A549 (cell line): ENCODE data around the gene CAP2. TPM values are rescaled to one million over a fixed set of nuclear protein-coding genes. Genes with fewer than 3 reads are reported as not detected.

Experiments
- ATAC-seq, 2 experiments: fragments of 200-7000 bp in 1 of 2; fragments of >200 bp in 1 of 2; cut with Nextera tagmentation in 1 of 2; cut with Tn5 transposase in 1 of 2; 3 replicates each; pipeline versions ENCODE4 v1.8.0 to v1.9.1; 2018 to 2020; ENCODE audit warnings: mild to moderate bottlenecking in 1 of 2, moderate library complexity in 1 of 2
- CTCF ChIA-PET: fragments of 300-600 bp; sonication (Branson Sonifier 250); formaldehyde crosslinking; extraction: SDS; loops from one replicate; lab custom pipeline; 2021; ENCODE audit warnings: antibody characterized with exemption, inconsistent platforms; lab: Yijun Ruan, JAX
- POLR2A ChIA-PET: fragments of 350-600 bp; formaldehyde crosslinking; extraction: SDS; loops from one replicate; lab custom pipeline; 2021; ENCODE audit warnings: antibody characterized with exemption, inconsistent platforms; lab: Yijun Ruan, JAX
- DNase-seq, 2 experiments: peaks; one replicate each; pipeline versions ENCODE4 v3.0.0 to v3.0.0-alpha.2; 2011 to 2016; ENCODE audit warnings: low read depth in 1 of 2, low spot score in 1 of 2
- FAIRE-seq: peaks from 2 replicates; lab custom pipeline; 2011; peaks lifted over from hg19 to GRCh38; lab: Jason Lieb, UNC
- H3K27ac ChIP-seq, 2 experiments: fragments of >200 bp; sonication (Bioruptor Twin); formaldehyde crosslinking; 3 replicates each; pipeline ENCODE4 v1.5.1; 2016 to 2017
- H3K4me1 ChIP-seq: fragments of >200 bp; sonication (Bioruptor Twin); formaldehyde crosslinking; 3 replicates; pipeline ENCODE4 v1.6.1; 2016
- H3K4me2 ChIP-seq: fragments of >200 bp; sonication (Bioruptor Twin); formaldehyde crosslinking; 3 replicates; pipeline ENCODE4 v1.6.1; 2016
- H3K4me3 ChIP-seq: fragments of >200 bp; sonication (Bioruptor Twin); formaldehyde crosslinking; 3 replicates; pipeline ENCODE4 v1.5.1; 2016
- H3K9me3 ChIP-seq: fragments of >200 bp; sonication (Bioruptor Twin); formaldehyde crosslinking; 3 replicates; pipeline ENCODE4 v1.6.1; 2016
- BCL3 ChIP-seq: fragments of >200 bp; sonication (Bioruptor Twin); formaldehyde crosslinking; IDR thresholded peaks from 3 replicates; pipeline ENCODE4 v1.6.1; 2016
- CHD2 ChIP-seq: fragments of 150-350 bp; IDR thresholded peaks from 2 replicates; pipeline ENCODE4 v1.6.1; 2014; ENCODE audit warnings: low read length; ENCODE audit not compliant: partially characterized antibody
- CHD4 ChIP-seq: fragments of 200-600 bp; sonication (generic); IDR thresholded peaks from 2 replicates; pipeline ENCODE4 v1.6.1; 2016; ENCODE audit warnings: antibody characterized with exemption, mild to moderate bottlenecking, borderline replicate concordance
- EHF ChIP-seq: fragments of 250-450 bp; sonication (Bioruptor Pico); IDR thresholded peaks from 2 replicates; pipeline ENCODE4 v1.5.0; 2020; ENCODE audit warnings: mild to moderate bottlenecking
- ELK1 ChIP-seq: fragments of 150-350 bp; IDR thresholded peaks from 2 replicates; pipeline ENCODE4 v1.6.1; 2014; ENCODE audit warnings: low read depth, mild to moderate bottlenecking, low read length
- ESRRA ChIP-seq: fragments of 150-350 bp; IDR thresholded peaks from 2 replicates; pipeline ENCODE4 v1.6.1; 2014; ENCODE audit warnings: mild to moderate bottlenecking, low read length, borderline replicate concordance
- FOSL2 ChIP-seq, 2 experiments: fragments of 450-650 bp in 1 of 2; fragments of >200 bp in 1 of 2; sonication (Bioruptor Twin) in 1 of 2; formaldehyde crosslinking; IDR thresholded peaks; 2 replicates each; pipeline versions ENCODE4 v1.5.0 to v1.6.1; 2016 to 2020; ENCODE audit warnings: mild to moderate bottlenecking in 1 of 2, moderate library complexity in 1 of 2
- FOXS1 ChIP-seq: fragments of 250-450 bp; sonication (Bioruptor Pico); IDR thresholded peaks from 2 replicates; pipeline ENCODE4 v1.5.0; 2020; ENCODE audit warnings: mild to moderate bottlenecking, moderate library complexity
- HDAC2 ChIP-seq: fragments of 200-600 bp; sonication (generic); IDR thresholded peaks from 2 replicates; pipeline ENCODE4 v1.6.1; 2016
- HES2 ChIP-seq: fragments of >200 bp; sonication (Bioruptor Twin); formaldehyde crosslinking; IDR thresholded peaks from 2 replicates; pipeline ENCODE4 v1.6.1; 2016
- HEYL ChIP-seq: fragments of 250-450 bp; sonication (Bioruptor Pico); IDR thresholded peaks from 2 replicates; pipeline ENCODE4 v1.8.0; 2021; ENCODE audit warnings: mild to moderate bottlenecking, moderate library complexity
- HOXA7 ChIP-seq: fragments of 250-450 bp; sonication (Bioruptor Pico); IDR thresholded peaks from 2 replicates; pipeline ENCODE4 v1.5.0; 2020; ENCODE audit warnings: mild to moderate bottlenecking, moderate library complexity
- HOXB13 ChIP-seq: fragments of 250-450 bp; sonication (Bioruptor Pico); IDR thresholded peaks from 2 replicates; pipeline ENCODE4 v1.5.0; 2020; ENCODE audit warnings: low read depth, mild to moderate bottlenecking, moderate library complexity
- HOXB5 ChIP-seq: fragments of 250-450 bp; sonication (Bioruptor Pico); IDR thresholded peaks from 2 replicates; pipeline ENCODE4 v1.5.0; 2020; ENCODE audit warnings: mild to moderate bottlenecking, moderate library complexity
- JUNB ChIP-seq: fragments of >200 bp; sonication (Bioruptor Twin); formaldehyde crosslinking; IDR thresholded peaks from 2 replicates; pipeline ENCODE4 v1.6.1; 2016
- MAZ ChIP-seq: fragments of 150-350 bp; IDR thresholded peaks from 2 replicates; pipeline ENCODE4 v1.6.1; 2014; ENCODE audit warnings: antibody characterized with exemption, low read depth, low read length, borderline replicate concordance
- MYC ChIP-seq: IDR thresholded peaks from 2 replicates; pipeline ENCODE4 v1.6.1; 2012; ENCODE audit warnings: mild to moderate bottlenecking, inconsistent platforms, low read length, improper control_type of control experiment, borderline replicate concordance
- NPAS2 ChIP-seq: fragments of 250-450 bp; sonication (Bioruptor Pico); IDR thresholded peaks from 2 replicates; pipeline ENCODE4 v1.8.0; 2022; ENCODE audit warnings: mild to moderate bottlenecking, moderate library complexity, borderline replicate concordance
- PBX3 ChIP-seq: IDR thresholded peaks from 2 replicates; pipeline ENCODE4 v1.6.1; 2012
- RARB ChIP-seq: fragments of 250-450 bp; sonication (Bioruptor Pico); IDR thresholded peaks from 2 replicates; pipeline ENCODE4 v1.8.0; 2021; ENCODE audit warnings: mild to moderate bottlenecking, moderate library complexity
- REST ChIP-seq: fragments of 200-600 bp; sonication (generic); IDR thresholded peaks from 2 replicates; pipeline ENCODE4 v1.6.1; 2016; ENCODE audit warnings: antibody characterized with exemption, mild to moderate bottlenecking, moderate library complexity
- RFX5 ChIP-seq: fragments of 450-650 bp; IDR thresholded peaks from 2 replicates; pipeline ENCODE4 v1.7.1; 2014; ENCODE audit warnings: antibody characterized with exemption, mild to moderate bottlenecking, moderate library complexity
- RNF2 ChIP-seq: fragments of 200-600 bp; sonication (generic); IDR thresholded peaks from 2 replicates; pipeline ENCODE4 v1.6.1; 2016; ENCODE audit warnings: low read depth, mild to moderate bottlenecking, antibody characterized with exemption, moderate library complexity, borderline replicate concordance
- SREBF2 ChIP-seq: fragments of 450-650 bp; IDR thresholded peaks from 2 replicates; pipeline ENCODE4 v1.6.1; 2014; ENCODE audit warnings: mild to moderate bottlenecking, moderate library complexity
- ZC3H11A ChIP-seq: fragments of 450-650 bp; IDR thresholded peaks from 2 replicates; pipeline ENCODE4 v1.6.1; 2014; ENCODE audit warnings: antibody characterized with exemption, mild to moderate bottlenecking
- WGBS: methylation state at CpG from one replicate; pipeline ENCODE4 v1.1.6; 2017; ENCODE audit errors: missing lambda C conversion rate; 5-methylcytosine and 5-hydroxymethylcytosine counted together
- polyA plus RNA-seq, 4 experiments: library from polyadenylated mRNA; depleted of rRNA in 3 of 4; stranded (reverse); fragments of >200 nt; fragmentation: RNase III in 1 of 4; extraction: RNeasy Plus Mini Kit Qiagen cat#74134 plus additional on column Dnase treatment in 1 of 4; gene quantifications; 2 replicates in 3 of 4; 3 replicates in 1 of 4; pipeline ENCODE4 v1.2.3, GENCODE V29; 2011 to 2017

The CAP2 gene
- polyA plus RNA-seq, 2 of the 4 experiments (the other 2 are of a cell fraction): 27.2 to 43.3 TPM

GRCh38 chr6:17551383-17551958 is 158.1 kb downstream of the CAP2 start:
- TF ChIP-seq JUNB (no peak), HEYL (CRISPR knock-in tag) (no peak), RFX5 (no peak), FOSL2 (IDR thresholded peaks at IDR 0.05) (no peak), FOSL2 (CRISPR knock-in tag; IDR thresholded peaks at IDR 0.05) (no peak), NPAS2 (CRISPR knock-in tag) (no peak), FOXS1 (no peak)
- 85% methylated on average over 9 of the region's 9 CpGs for WGBS
- FAIRE-seq (no peak), DNase-seq (no peak), ATAC-seq (no peak)
- H3K4me3 ChIP-seq: no peak overlapping the region
- H3K4me1 ChIP-seq: no peaks in the 10 kb centered on the region
- no peak overlapping the region for H3K4me2 ChIP-seq
- ChIA-PET CTCF (no interaction called here), POLR2A (no interaction called here)
- no peak overlapping the region for H3K27ac ChIP-seq
- no peaks in the 10 kb centered on the region for H3K9me3 ChIP-seq

DNA sequence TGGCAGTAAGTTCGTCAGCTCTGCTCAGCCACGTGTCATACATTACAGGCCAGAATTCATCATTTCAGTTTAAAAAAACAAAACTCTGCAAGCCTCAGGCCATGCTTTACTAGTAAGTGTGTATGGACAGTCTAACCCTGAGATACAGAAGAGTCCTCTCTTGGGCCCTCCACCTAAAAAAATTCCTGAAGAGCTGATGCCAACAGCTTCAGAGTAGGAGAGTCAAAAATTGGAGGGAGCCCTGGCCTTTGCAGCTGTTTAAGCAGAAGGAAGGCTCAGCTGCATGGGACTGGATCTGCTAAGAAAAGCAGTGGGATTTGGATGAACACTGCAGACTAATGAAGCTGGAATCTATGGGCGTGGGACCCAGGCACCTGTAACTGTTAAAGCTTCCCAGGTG is 159.5 kb downstream of the CAP2 start:
- 86% methylated on average over 3 of the region's 3 CpGs for WGBS

DNA sequence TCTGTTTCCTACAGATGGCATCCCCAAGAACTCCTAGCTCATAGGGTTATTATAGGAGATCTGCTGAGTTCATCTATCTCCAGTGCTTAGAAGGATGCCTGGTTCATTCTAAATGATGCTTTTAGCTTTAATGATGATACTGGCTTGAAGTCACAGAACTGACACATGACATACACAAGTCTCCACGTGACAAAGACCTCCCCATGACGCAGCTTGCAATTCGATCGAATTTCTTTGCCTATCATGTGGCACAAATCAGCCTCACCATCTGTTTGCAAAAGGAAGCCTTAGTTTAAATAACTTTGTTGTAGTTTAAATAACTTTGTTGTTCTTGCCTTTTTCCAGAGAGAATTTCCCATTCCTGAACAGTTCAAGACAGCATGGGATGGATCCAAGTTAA is 162.6 kb downstream of the CAP2 start:
- ATAC-seq (no peak), DNase-seq (no peak), FAIRE-seq (no peak)
- POLR2A ChIA-PET: no interaction called here
- Histone ChIP-seq H3K4me3 (no peak overlapping the region), H3K27ac (no peak overlapping the region), H3K9me3 (no peaks in the 10 kb centered on the region), H3K4me2 (no peak overlapping the region), H3K4me1 (no peaks in the 10 kb centered on the region)
- TF ChIP-seq JUNB (no peak), HDAC2 (no peak), RARB (no peak), HES2 (no peak), ESRRA (no peak), ZC3H11A (no peak), HOXB13 (no peak), EHF (no peak), MAZ (no peak), REST (no peak)
- CTCF ChIA-PET: no interaction called here
- 89% methylated on average over 4 of the region's 4 CpGs for WGBS

More for the DNA sequence above, 159.5 kb downstream of the CAP2 start:
- no peaks in the 10 kb centered on the region for H3K9me3 ChIP-seq
- DNase-seq (no peak), ATAC-seq (no peak), FAIRE-seq (no peak)
- CTCF ChIA-PET: no interaction called here
- TF ChIP-seq HOXB13 (no peak), SREBF2 (no peak), CHD2 (no peak), NPAS2 (CRISPR knock-in tag) (no peak), RARB (no peak), HOXB5 (CRISPR knock-in tag) (no peak), PBX3 (no peak), ELK1 (no peak), BCL3 (no peak), RNF2 (no peak), MYC (no peak), CHD4 (no peak), HOXA7 (CRISPR knock-in tag) (no peak)
- no peak overlapping the region for H3K27ac ChIP-seq
- POLR2A ChIA-PET: no interaction called here
- H3K4me1 ChIP-seq: no peaks in the 10 kb centered on the region
- no peak overlapping the region for H3K4me2 ChIP-seq
- no peak overlapping the region for H3K4me3 ChIP-seq
